ENCODE results near the gene EGFL7. TPM values are rescaled to one million over a fixed set of nuclear protein-coding genes. Genes with fewer than 3 reads are reported as not detected.

The EGFL7 gene
- total and polyA plus RNA-seq, 4 donors: 128 to 379 (median 226) TPM

GRCh38 chr9:136661641-136662325, 933 bp upstream of the EGFL7 start:
- peaks cover 0 to 5% (median 0%) of the 10 kb centered on the region in 4 donors for H3K9me3 ChIP-seq (ENCODE audit: control insufficient read depth in 4 of 4, insufficient read depth in 3 of 4, low read length in 3 of 4)
- no peak for TF ChIP-seq CTCF (IDR thresholded peaks at IDR 0.05; ENCODE audit: control extremely low read depth, extremely low read depth)
- no peak overlapping the region for H3K9ac ChIP-seq (ENCODE audit: insufficient read depth in 1 of 2, low read length in 2 of 2)
- DNase-seq (no peak), ATAC-seq (ENCODE audit: insufficient read depth, low FRiP score) (no peak)
- WGBS, 2 donors: 44 to 58% methylated on average over 21 to 22 of the region's 22 CpGs
- no peaks in the 10 kb centered on the region for H3K27me3 ChIP-seq (ENCODE audit: control insufficient read depth in 3 of 3, insufficient read depth in 3 of 3, low read length in 2 of 3)
- H3K4me3 ChIP-seq: no peak overlapping the region
- peak overlapping the region; percentile 65 to 79 for H3K27ac ChIP-seq (ENCODE audit: low read depth in 1 of 2, low read length in 1 of 2)
- peaks cover 0 to 2% (median 0%) of the 10 kb centered on the region in 4 donors for H3K36me3 ChIP-seq (ENCODE audit: control insufficient read depth in 4 of 4, insufficient read depth in 4 of 4, low read length in 4 of 4)
- peaks cover 0 to 19% (median 0%) of the 10 kb centered on the region in 5 donors for H3K4me1 ChIP-seq (ENCODE audit: control insufficient read depth in 5 of 5, insufficient read depth in 5 of 5, low read length in 5 of 5)

- DNase-seq: no peak
- 45 to 50% methylated on average over 7 to 10 of the region's 10 CpGs for WGBS, 2 donors
- Histone ChIP-seq H3K4me1 (ENCODE audit: control insufficient read depth in 5 of 5, insufficient read depth in 5 of 5, low read length in 5 of 5) (peaks cover 0 to 19% (median 0%) of the 10 kb centered on the region in 5 donors), H3K9me3 (ENCODE audit: control insufficient read depth in 4 of 4, insufficient read depth in 3 of 4, low read length in 3 of 4) (peaks cover 0 to 5% (median 0%) of the 10 kb centered on the region in 4 donors), H3K36me3 (ENCODE audit: control insufficient read depth in 4 of 4, insufficient read depth in 4 of 4, low read length in 4 of 4) (peaks cover 0 to 4% (median 0%) of the 10 kb centered on the region in 4 donors), H3K9ac (ENCODE audit: insufficient read depth in 1 of 2, low read length in 2 of 2) (no peak overlapping the region), H3K4me3 (no peak overlapping the region), H3K27ac (ENCODE audit: low read depth in 1 of 2, low read length in 1 of 2) (peak overlapping the region; percentile 65 to 79), H3K27me3 (ENCODE audit: control insufficient read depth in 3 of 3, insufficient read depth in 3 of 3, low read length in 2 of 3) (no peaks in the 10 kb centered on the region)
- ATAC-seq (ENCODE audit: insufficient read depth, low FRiP score): no peak
- TF ChIP-seq CTCF (IDR thresholded peaks at IDR 0.05; ENCODE audit: control extremely low read depth, extremely low read depth): no peak
Observed at GRCh38 chr9:136662326-136662655, 425 bp upstream of the EGFL7 start.

GRCh38 chr9:136664000-136664915, 1.5 kb downstream of the EGFL7 start:
- Histone ChIP-seq H3K9ac (ENCODE audit: insufficient read depth in 1 of 2, low read length in 2 of 2) (no peak overlapping the region), H3K4me3 (peak overlapping the region; percentile 76), H3K27ac (ENCODE audit: low read depth in 1 of 2, low read length in 1 of 2) (peak overlapping the region; percentile 77 to 95), H3K4me1 (ENCODE audit: control insufficient read depth in 5 of 5, insufficient read depth in 5 of 5, low read length in 5 of 5) (peaks cover 0 to 19% (median 0%) of the 10 kb centered on the region in 5 donors), H3K27me3 (ENCODE audit: control insufficient read depth in 3 of 3, insufficient read depth in 3 of 3, low read length in 2 of 3) (no peaks in the 10 kb centered on the region), H3K9me3 (ENCODE audit: control insufficient read depth in 4 of 4, insufficient read depth in 3 of 4, low read length in 3 of 4) (peaks cover 0 to 3% (median 0%) of the 10 kb centered on the region in 4 donors), H3K36me3 (ENCODE audit: control insufficient read depth in 4 of 4, insufficient read depth in 4 of 4, low read length in 4 of 4) (peaks cover 0 to 18% (median 0%) of the 10 kb centered on the region in 4 donors)
- no peak for TF ChIP-seq CTCF (IDR thresholded peaks at IDR 0.05; ENCODE audit: control extremely low read depth, extremely low read depth)
- no peak for DNase-seq
- no peak for ATAC-seq (ENCODE audit: insufficient read depth, low FRiP score)
- WGBS, 2 donors: 61 to 67% methylated on average over 27 of the region's 27 CpGs
